GM23338 (cell line): ENCODE measurements around the gene PPIAL4G. TPM values are rescaled to one million over a fixed set of nuclear protein-coding genes. Genes with fewer than 3 reads are reported as not detected.
A peak's percentile ranks its signal among the peaks of the same experiment; 100 is the strongest.
"Not testable (repeated sequence)": the region's sequence is repeated elsewhere in the genome, so short reads cannot be mapped to it uniquely, and the experiment has no call there.

Experiments used
- ATAC-seq: fragments of 200-7000 bp; cut with Tn5 transposase; 3 replicates; pipeline ENCODE4 v1.9.1; 2020
- DNase-seq: peaks from one replicate; pipeline ENCODE4 v3.0.0-alpha.2; 2015; ENCODE audit warnings: low spot score
- H2AFZ ChIP-seq: fragments of 200-600 bp; sonication (generic); 2 replicates; pipeline ENCODE4 v1.8.0; 2016; ENCODE audit warnings: antibody characterized with exemption, mild to moderate bottlenecking, moderate library complexity
- H3F3A ChIP-seq: fragments of 200-600 bp; sonication (generic); replicated peaks from 2 replicates; pipeline ENCODE4 v1.8.0; 2017; ENCODE audit warnings: antibody characterized with exemption, mixed run types, low read depth
- H3K27ac ChIP-seq: fragments of 200-600 bp; sonication (generic); 2 replicates; pipeline ENCODE4 v1.6.1; 2016; ENCODE audit warnings: low read depth
- H3K27me3 ChIP-seq: fragments of 200-600 bp; sonication (generic); 2 replicates; pipeline ENCODE4 v1.8.0; 2016; ENCODE audit warnings: mild to moderate bottlenecking, mixed run types, moderate library complexity; ENCODE audit not compliant: insufficient read depth
- H3K36me3 ChIP-seq: fragments of 200-600 bp; sonication (generic); 2 replicates; pipeline ENCODE4 v1.8.0; 2016; ENCODE audit warnings: mild to moderate bottlenecking; ENCODE audit not compliant: insufficient read depth
- H3K4me1 ChIP-seq: fragments of 200-600 bp; sonication (generic); 2 replicates; pipeline ENCODE4 v1.8.0; 2016; ENCODE audit warnings: mild to moderate bottlenecking, moderate library complexity; ENCODE audit not compliant: insufficient read depth
- H3K4me2 ChIP-seq: fragments of 200-600 bp; sonication (generic); 2 replicates; pipeline ENCODE4 v1.7.1; 2017; ENCODE audit warnings: mixed run types
- H3K4me3 ChIP-seq: fragments of 200-600 bp; sonication (generic); 2 replicates; pipeline ENCODE4 v1.6.1; 2016; ENCODE audit warnings: mixed run types
- H3K79me2 ChIP-seq: fragments of 200-600 bp; sonication (generic); replicated peaks from 2 replicates; pipeline ENCODE4 v1.8.0; 2017; ENCODE audit warnings: mild to moderate bottlenecking; ENCODE audit not compliant: insufficient read depth
- H3K9me2 ChIP-seq: fragments of 200-600 bp; sonication (generic); 2 replicates; pipeline ENCODE4 v1.8.0; 2017; ENCODE audit not compliant: insufficient read depth
- H4K20me1 ChIP-seq: fragments of 200-600 bp; sonication (generic); replicated peaks from 2 replicates; pipeline ENCODE4 v1.8.0; 2017; ENCODE audit warnings: mild to moderate bottlenecking; ENCODE audit not compliant: insufficient read depth
- H3K27ac Mint-ChIP-seq: 2 replicates; pipeline ENCODE4 v1.8.0; 2020; ENCODE audit warnings: inconsistent platforms, mild to moderate bottlenecking, moderate library complexity, mixed read lengths
- H3K27me3 Mint-ChIP-seq: 3 replicates; pipeline ENCODE4 v1.8.0; 2022; ENCODE audit warnings: low read depth, mild to moderate bottlenecking, moderate library complexity, mixed read lengths, inconsistent platforms; ENCODE audit not compliant: insufficient read depth, poor library complexity
- H3K36me3 Mint-ChIP-seq: 3 replicates; pipeline ENCODE4 v1.8.0; 2021; ENCODE audit warnings: low read depth, mild to moderate bottlenecking, inconsistent platforms, moderate library complexity, mixed read lengths
- H3K4me1 Mint-ChIP-seq: 3 replicates; pipeline ENCODE4 v1.8.0; 2020; ENCODE audit warnings: mild to moderate bottlenecking, inconsistent platforms, mixed read lengths
- H3K4me3 Mint-ChIP-seq: 3 replicates; pipeline ENCODE4 v1.8.0; 2021; ENCODE audit warnings: moderate library complexity, mild to moderate bottlenecking, inconsistent platforms, mixed read lengths
- H3K9me3 Mint-ChIP-seq: 3 replicates; pipeline ENCODE4 v1.8.0; 2020; ENCODE audit warnings: moderate library complexity, mild to moderate bottlenecking, inconsistent platforms, mixed read lengths
- CREB1 ChIP-seq: fragments of 250-450 bp; sonication (Bioruptor Pico); IDR thresholded peaks from 2 replicates; pipeline ENCODE4 v1.5.0; 2020; ENCODE audit warnings: low read depth, mild to moderate bottlenecking, moderate library complexity
- polyA plus RNA-seq: library from polyadenylated mRNA; unstranded; fragments of >200 nt; fragmentation: Nextera tagmentation; extraction: Ambion mirVana; gene quantifications from 2 replicates; pipeline ENCODE4 v1.2.1, GENCODE V29; 2016
- total RNA-seq: library from RNA; depleted of rRNA; stranded (reverse); fragments of >200 nt; shearing (Covaris generic); gene quantifications from 2 replicates; pipeline ENCODE4 v1.2.3, GENCODE V29; 2014

Gene PPIAL4G
- total and polyA plus RNA-seq, 2 experiments from 2014 or later, result not detected

DNA sequence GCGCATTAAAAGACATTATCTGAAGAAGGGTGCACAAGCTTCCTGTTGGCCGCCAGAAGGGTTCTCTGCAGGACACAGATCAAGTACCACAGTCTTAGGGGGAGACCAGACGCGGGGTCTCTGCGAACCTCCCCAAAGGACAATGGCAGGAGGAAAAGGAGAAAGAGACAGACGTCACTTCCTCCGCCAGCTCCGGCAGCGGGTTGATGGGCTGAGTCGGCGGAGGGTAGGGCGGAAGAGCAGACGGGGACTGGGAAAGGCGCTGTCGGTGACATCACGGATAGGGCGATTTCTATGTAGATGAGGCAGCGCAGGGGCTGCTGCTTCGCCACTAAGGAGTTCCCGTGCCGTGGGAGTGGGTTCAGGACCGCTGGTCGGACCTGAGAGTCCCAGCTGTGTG lies 39.0 kb upstream of the PPIAL4G start:
- peak overlapping the region; percentile 93 for H3K27ac ChIP-seq
- Mint-ChIP-seq H3K27ac (peak overlapping the region; percentile 100), H3K4me3 (peak overlapping the region; percentile 72)
- DNase-seq (peak; percentile 86), ATAC-seq (peak; percentile 47)
- not testable (repeated sequence) for H3K9me3 Mint-ChIP-seq, H3K27me3 Mint-ChIP-seq, H4K20me1 ChIP-seq, H3K36me3 Mint-ChIP-seq, H3K36me3 ChIP-seq, H3K4me1 ChIP-seq, H2AFZ ChIP-seq, H3F3A ChIP-seq, H3K4me1 Mint-ChIP-seq, H3K79me2 ChIP-seq, H3K27me3 ChIP-seq, H3K9me2 ChIP-seq
- peak; percentile 93 for TF ChIP-seq CREB1 (CRISPR knock-in tag)
- H3K4me2 ChIP-seq, result peak overlapping the region; percentile 65; the same call in 1 of the 2 replicates
- peak overlapping the region; percentile 45 for H3K4me3 ChIP-seq

DNA sequence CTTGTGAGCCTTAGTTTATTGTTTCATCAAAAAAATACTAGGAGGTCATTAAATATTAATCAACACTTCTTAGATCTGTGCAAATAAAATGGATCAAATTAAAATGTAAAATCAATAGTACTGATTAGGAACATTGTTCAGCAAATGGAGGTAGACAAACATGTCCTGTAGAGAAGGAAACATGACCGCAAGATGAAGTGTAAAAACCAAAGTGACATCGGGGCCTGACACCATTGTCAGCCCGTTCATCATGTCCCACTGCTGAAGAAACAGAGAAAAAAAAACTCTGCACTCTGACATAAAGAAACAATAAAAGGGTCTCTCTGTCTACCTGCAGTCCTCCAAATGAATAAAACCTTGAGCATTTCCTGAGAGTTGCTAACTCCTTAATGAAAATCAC lies 31.2 kb upstream of the PPIAL4G start:
- DNase-seq, H3K4me3 Mint-ChIP-seq, H3K27me3 Mint-ChIP-seq, H3K4me1 ChIP-seq, H3K27ac ChIP-seq, H3K27me3 ChIP-seq, ATAC-seq, H3K36me3 Mint-ChIP-seq, H3K9me2 ChIP-seq, H3K79me2 ChIP-seq, H3K4me3 ChIP-seq, H2AFZ ChIP-seq, H3K36me3 ChIP-seq, H3F3A ChIP-seq, H3K27ac Mint-ChIP-seq, H3K4me1 Mint-ChIP-seq, H4K20me1 ChIP-seq, H3K9me3 Mint-ChIP-seq, H3K4me2 ChIP-seq: not testable (repeated sequence)

DNA sequence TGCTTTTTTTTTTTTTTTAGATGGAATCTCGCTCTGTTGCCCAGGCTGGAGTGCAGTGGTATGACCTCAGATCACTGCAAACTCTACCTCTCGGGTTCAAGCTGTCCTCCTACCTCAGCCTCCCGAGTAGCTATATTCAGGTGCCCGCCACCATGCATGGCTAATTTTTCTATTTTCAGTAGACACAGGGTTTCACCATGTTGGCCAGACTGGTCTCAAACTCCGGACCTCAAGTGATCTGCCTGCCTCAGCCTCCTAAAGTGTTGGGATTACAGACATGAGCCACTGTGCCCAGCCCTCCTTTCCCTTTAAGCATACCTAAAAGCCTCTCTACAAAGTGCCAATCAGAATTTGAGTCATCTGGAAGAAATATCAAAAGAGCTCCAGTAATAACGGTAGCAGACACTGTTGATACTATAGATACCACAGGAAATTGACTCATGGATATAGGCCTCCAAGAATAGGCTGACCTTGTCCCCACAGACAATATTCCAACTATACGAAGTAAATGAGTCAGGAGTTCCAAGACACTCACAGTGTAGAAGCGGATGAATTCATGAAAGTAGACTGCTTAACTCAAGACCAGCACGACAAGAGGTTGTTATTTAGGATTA lies 29.6 kb upstream of the PPIAL4G start:
- H3K27me3 Mint-ChIP-seq, H3K9me3 Mint-ChIP-seq, H2AFZ ChIP-seq, ATAC-seq, H3K27me3 ChIP-seq, H3K27ac Mint-ChIP-seq, H3K27ac ChIP-seq, H4K20me1 ChIP-seq, H3K4me3 Mint-ChIP-seq, H3K4me1 ChIP-seq, H3K79me2 ChIP-seq, H3K9me2 ChIP-seq, H3K4me1 Mint-ChIP-seq, H3K4me2 ChIP-seq, DNase-seq, H3K4me3 ChIP-seq, H3K36me3 Mint-ChIP-seq, H3K36me3 ChIP-seq, H3F3A ChIP-seq: not testable (repeated sequence)

DNA sequence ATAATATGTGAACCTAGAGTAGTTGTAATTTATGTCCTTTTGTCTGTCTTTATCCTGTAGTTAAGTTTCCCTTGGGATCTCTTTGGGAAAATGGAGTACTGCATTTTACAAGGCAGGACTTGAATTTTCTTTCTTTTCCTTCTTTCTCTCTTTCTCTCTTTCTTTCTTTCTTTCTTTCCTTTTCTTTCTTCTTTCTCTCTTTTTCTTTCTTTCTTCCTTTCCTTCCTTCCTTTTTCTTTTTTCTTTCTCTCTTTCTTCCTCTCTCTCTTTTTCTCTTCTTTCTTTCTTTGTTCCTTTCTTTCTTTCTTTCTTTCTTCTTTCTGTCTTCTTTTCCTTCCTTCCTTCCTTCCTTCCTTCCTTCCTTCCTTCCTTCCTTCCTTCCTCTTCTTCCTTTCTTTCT lies 10.8 kb upstream of the PPIAL4G start:
- not testable (repeated sequence) for H3K36me3 Mint-ChIP-seq, ATAC-seq

DNA sequence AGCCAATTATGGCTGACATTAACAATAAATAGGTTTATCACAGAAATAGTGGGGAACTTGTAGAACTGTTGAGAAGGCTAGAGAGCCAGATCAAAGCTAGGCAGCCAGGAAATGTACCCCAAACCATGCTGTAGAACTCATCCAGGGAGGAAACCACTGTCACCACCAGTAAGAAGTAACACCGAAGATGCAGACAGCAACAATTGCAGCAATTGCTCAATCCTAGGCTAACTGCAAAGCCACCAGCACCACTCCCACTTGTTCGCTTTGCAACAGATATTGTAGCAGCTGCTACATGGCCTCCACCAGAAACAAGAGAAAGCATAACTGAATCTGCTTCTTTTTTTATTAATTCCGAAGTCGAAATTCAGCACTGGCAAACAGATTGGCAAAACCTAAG lies 2.0 kb downstream of the PPIAL4G start:
- not testable (repeated sequence) for H3K4me2 ChIP-seq, H4K20me1 ChIP-seq, H3K27me3 Mint-ChIP-seq, H3K27ac ChIP-seq, H3K36me3 Mint-ChIP-seq, H3K27ac Mint-ChIP-seq, H3K79me2 ChIP-seq, H3K4me1 ChIP-seq, H3K4me1 Mint-ChIP-seq, H3K9me2 ChIP-seq, ATAC-seq, H3K9me3 Mint-ChIP-seq, DNase-seq, H3K27me3 ChIP-seq, H3K4me3 ChIP-seq, H2AFZ ChIP-seq, H3F3A ChIP-seq, H3K36me3 ChIP-seq, H3K4me3 Mint-ChIP-seq

More for the DNA sequence above, 10.8 kb upstream of the PPIAL4G start:
- H3K79me2 ChIP-seq, H3K27me3 Mint-ChIP-seq, H3K27ac Mint-ChIP-seq, H3K4me1 ChIP-seq, H3K9me3 Mint-ChIP-seq, H3K36me3 ChIP-seq, H3F3A ChIP-seq, H3K4me3 Mint-ChIP-seq, H3K27ac ChIP-seq, H3K4me3 ChIP-seq, H3K27me3 ChIP-seq, H3K9me2 ChIP-seq, H3K4me1 Mint-ChIP-seq, DNase-seq, H4K20me1 ChIP-seq, H3K4me2 ChIP-seq: not testable (repeated sequence)
- H2AFZ ChIP-seq, result peak overlapping the region; percentile 74; the same call in 1 of the 2 replicates

DNA sequence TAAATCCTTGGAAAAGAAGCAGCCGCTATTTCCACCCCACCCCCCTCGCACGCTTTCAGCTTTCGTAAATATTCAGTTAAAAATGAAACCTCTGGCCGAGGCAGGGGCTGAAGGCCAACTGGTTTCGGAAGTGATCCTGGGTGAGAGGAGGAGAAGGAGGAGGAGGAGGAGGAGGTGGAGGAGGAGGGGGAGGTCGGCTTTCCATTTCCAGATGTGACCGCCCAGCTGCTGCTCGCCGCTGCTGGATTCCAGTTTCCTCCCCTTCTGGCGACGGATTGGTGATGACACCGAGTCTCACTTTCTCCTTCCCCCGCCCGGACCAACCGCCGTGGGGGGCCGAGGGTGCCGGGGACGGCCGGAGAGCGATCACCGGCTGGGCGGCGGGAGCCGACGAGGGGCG lies 23.4 kb downstream of the PPIAL4G start:
- not testable (repeated sequence) for H3K27me3 Mint-ChIP-seq, H3K9me2 ChIP-seq, H3K36me3 Mint-ChIP-seq, H4K20me1 ChIP-seq, ATAC-seq, H3F3A ChIP-seq, H3K27me3 ChIP-seq, H3K4me1 ChIP-seq, H3K79me2 ChIP-seq, H3K9me3 Mint-ChIP-seq, H3K36me3 ChIP-seq, H3K27ac Mint-ChIP-seq, DNase-seq, H3K4me1 Mint-ChIP-seq, H2AFZ ChIP-seq
- Histone ChIP-seq H3K27ac (peak overlapping the region; percentile 81; the same call in 1 of the 2 replicates), H3K4me3 (peak overlapping the region; percentile 63), H3K4me2 (peak overlapping the region; percentile 76)
- peak overlapping the region; percentile 67; the same call in 2 of the 3 replicates for H3K4me3 Mint-ChIP-seq
